DND-41 (cell line): ENCODE measurements around the gene ZNF474.

Experiments used
- ATAC-seq: fragments of 200-7000 bp; cut with Tn5 transposase; 3 replicates; pipeline ENCODE4 v1.9.1; 2021; ENCODE audit warnings: low read depth; ENCODE audit not compliant: insufficient read depth
- DNase-seq: peaks from one replicate; pipeline ENCODE4 v3.0.0-alpha.2; 2020
- H2AFZ ChIP-seq: 2 replicates; pipeline ENCODE4 v1.6.0; 2012; ENCODE audit warnings: low read depth, low read length
- H3K27ac ChIP-seq: 2 replicates; pipeline ENCODE4 v1.5.1; 2012; ENCODE audit warnings: low read length, inconsistent platforms
- H3K27me3 ChIP-seq: fragments of 200-600 bp; sonication (generic); 2 replicates; pipeline ENCODE4 v1.6.0; 2012; ENCODE audit warnings: low read length, mild to moderate bottlenecking, inconsistent platforms; ENCODE audit not compliant: insufficient read depth, poor library complexity
- H3K36me3 ChIP-seq: 2 replicates; pipeline ENCODE4 v1.5.1; 2012; ENCODE audit warnings: low read length, inconsistent platforms; ENCODE audit not compliant: insufficient read depth
- H3K4me1 ChIP-seq: 2 replicates; pipeline ENCODE4 v1.5.1; 2012; ENCODE audit warnings: mild to moderate bottlenecking, low read length; ENCODE audit not compliant: insufficient read depth
- H3K4me2 ChIP-seq: 2 replicates; pipeline ENCODE4 v1.6.0; 2012; ENCODE audit warnings: mild to moderate bottlenecking, moderate library complexity, low read length, inconsistent platforms; ENCODE audit not compliant: insufficient read depth
- H3K4me3 ChIP-seq, 2 experiments: fragments of 200-600 bp in 1 of 2; shearing (Covaris generic) in 1 of 2; 2 replicates each; pipeline ENCODE4 v1.5.1; 2012 to 2016; ENCODE audit warnings: inconsistent platforms in 2 of 2, low read length in 2 of 2, mild to moderate bottlenecking in 2 of 2, low read depth in 1 of 2, moderate library complexity in 1 of 2
- H3K79me2 ChIP-seq: 2 replicates; pipeline ENCODE4 v1.6.0; 2012; ENCODE audit warnings: low read length, inconsistent platforms; ENCODE audit not compliant: insufficient read depth
- H3K9ac ChIP-seq: 2 replicates; pipeline ENCODE4 v1.6.0; 2012; ENCODE audit warnings: low read depth, mild to moderate bottlenecking, inconsistent platforms, low read length, moderate library complexity
- H3K9me3 ChIP-seq: 2 replicates; pipeline ENCODE4 v1.5.1; 2012; ENCODE audit warnings: low read length, moderate library complexity, mild to moderate bottlenecking, inconsistent platforms; ENCODE audit not compliant: insufficient read depth, severe bottlenecking
- H4K20me1 ChIP-seq: 2 replicates; pipeline ENCODE4 v1.6.0; 2012; ENCODE audit warnings: low read length; ENCODE audit not compliant: insufficient read depth
- EZH2 ChIP-seq: IDR thresholded peaks from 3 replicates; pipeline ENCODE4 v1.6.1; 2012; ENCODE audit warnings: borderline replicate concordance, low read depth, mild to moderate bottlenecking, moderate library complexity, low read length, inconsistent platforms; ENCODE audit not compliant: severe bottlenecking
- TF ChIP-seq, protein P1 (sequence below): IDR thresholded peaks from 2 replicates; pipeline ENCODE4 v1.5.1; 2012; ENCODE audit warnings: borderline replicate concordance, low read length, moderate library complexity, mild to moderate bottlenecking; ENCODE audit not compliant: poor library complexity, severe bottlenecking; ENCODE audit errors: extremely low read depth

Gene ZNF474

DNA sequence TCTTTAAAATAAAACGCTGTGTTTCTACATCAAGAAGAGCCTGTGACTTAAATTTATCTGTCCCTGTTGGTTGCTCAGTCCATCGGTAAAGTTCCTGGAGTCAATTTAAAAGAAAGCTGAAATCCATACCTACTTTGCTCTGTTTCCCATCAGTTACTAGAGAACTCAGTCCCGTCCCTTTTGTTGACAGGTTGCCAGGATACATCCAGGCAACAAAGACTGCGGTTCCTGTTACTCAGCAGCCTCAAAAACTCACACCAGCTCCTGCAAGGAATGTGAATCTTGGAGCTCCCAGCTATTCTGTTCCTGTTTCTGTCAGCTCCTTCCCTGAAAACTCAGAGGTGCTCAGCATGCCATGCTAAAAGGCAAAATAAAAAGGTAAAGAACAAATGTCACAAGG is at the start of gene ZNF474:
ZNF474 (plus strand) TSS at position 241 of the 400 bp plus-strand sequence. CDS start 22,445 bp downstream, outside the sequence.
- DNase-seq (no peak), ATAC-seq (no peak)
- no peak within 1 kb of the TSS for H2AFZ ChIP-seq
- H4K20me1 ChIP-seq, result no peaks in the 10 kb centered on the region
- H3K79me2 ChIP-seq, result no peaks in the 10 kb centered on the region
- H3K4me2 ChIP-seq, result no peak within 1 kb of the TSS
- no peak for TF ChIP-seq EZH2
- TF ChIP-seq, protein P1, sequence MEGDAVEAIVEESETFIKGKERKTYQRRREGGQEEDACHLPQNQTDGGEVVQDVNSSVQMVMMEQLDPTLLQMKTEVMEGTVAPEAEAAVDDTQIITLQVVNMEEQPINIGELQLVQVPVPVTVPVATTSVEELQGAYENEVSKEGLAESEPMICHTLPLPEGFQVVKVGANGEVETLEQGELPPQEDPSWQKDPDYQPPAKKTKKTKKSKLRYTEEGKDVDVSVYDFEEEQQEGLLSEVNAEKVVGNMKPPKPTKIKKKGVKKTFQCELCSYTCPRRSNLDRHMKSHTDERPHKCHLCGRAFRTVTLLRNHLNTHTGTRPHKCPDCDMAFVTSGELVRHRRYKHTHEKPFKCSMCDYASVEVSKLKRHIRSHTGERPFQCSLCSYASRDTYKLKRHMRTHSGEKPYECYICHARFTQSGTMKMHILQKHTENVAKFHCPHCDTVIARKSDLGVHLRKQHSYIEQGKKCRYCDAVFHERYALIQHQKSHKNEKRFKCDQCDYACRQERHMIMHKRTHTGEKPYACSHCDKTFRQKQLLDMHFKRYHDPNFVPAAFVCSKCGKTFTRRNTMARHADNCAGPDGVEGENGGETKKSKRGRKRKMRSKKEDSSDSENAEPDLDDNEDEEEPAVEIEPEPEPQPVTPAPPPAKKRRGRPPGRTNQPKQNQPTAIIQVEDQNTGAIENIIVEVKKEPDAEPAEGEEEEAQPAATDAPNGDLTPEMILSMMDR, result no peak
- H3K27ac ChIP-seq, result no peak within 1 kb of the TSS
- H3K4me3 ChIP-seq, result no peak within 1 kb of the TSS
- H3K9ac ChIP-seq, result no peak within 1 kb of the TSS
- H3K4me1 ChIP-seq, result no peaks in the 10 kb centered on the region
- H3K36me3 ChIP-seq, result no peaks in the 10 kb centered on the region
- no peaks in the 10 kb centered on the region for H3K9me3 ChIP-seq
- no peaks in the 10 kb centered on the region for H3K27me3 ChIP-seq

DNA sequence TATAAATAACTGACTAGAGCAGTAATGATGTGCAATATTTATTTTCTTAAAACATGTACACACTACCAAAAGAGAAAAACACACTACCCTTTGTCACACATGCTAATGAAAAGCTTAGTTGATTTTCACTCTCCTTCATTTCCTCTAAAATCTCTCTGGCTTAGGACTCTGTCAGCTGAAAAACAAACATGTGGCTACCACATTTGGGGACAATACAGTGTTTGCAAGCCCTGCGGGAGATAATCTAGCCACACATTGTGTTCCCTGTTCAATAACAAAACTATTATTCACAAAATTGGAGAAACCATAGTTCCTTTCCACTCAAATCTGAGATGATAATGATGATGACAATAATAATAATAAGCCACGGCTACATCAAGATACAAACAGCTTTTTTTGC is 47.8 kb upstream of the ZNF474 start:
- no peaks in the 10 kb centered on the region for H3K79me2 ChIP-seq
- H3K4me1 ChIP-seq, result no peaks in the 10 kb centered on the region
- no peak overlapping the region for H3K27ac ChIP-seq
- TF ChIP-seq, protein P1, result no peak
- TF ChIP-seq EZH2, result no peak
- H3K4me3 ChIP-seq, result no peak overlapping the region
- H4K20me1 ChIP-seq, result no peaks in the 10 kb centered on the region
- no peak for ATAC-seq
- H3K4me2 ChIP-seq, result no peak overlapping the region
- no peak for DNase-seq
- H2AFZ ChIP-seq, result no peak overlapping the region
- peaks cover 9% of the 10 kb centered on the region for H3K9me3 ChIP-seq
- no peaks in the 10 kb centered on the region for H3K27me3 ChIP-seq
- peaks cover 7% of the 10 kb centered on the region; the same call in 1 of the 2 replicates for H3K36me3 ChIP-seq
- no peak overlapping the region for H3K9ac ChIP-seq

DNA sequence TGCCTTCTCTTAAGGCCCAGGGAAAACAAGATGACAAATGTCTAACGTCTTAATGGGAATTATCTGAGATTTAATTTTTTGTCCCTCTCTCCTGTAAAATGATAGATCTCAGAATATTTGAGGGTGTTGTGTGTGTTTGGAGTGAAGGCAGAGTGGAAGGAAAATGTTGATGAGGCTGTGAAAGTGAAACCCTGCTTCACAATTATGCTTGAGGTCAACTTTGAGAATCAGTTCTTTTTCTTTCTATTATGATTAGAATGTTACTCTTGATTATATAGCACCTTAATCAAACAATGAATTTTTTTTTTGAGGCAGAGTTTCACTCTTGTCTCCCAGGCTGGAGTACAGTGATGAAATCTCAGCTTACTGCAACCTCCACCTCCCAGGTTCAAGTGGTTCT is 45.8 kb upstream of the ZNF474 start:
- ATAC-seq (no peak), DNase-seq (no peak)
- Histone ChIP-seq H3K27ac (no peak overlapping the region), H3K9ac (no peak overlapping the region), H3K4me2 (no peak overlapping the region), H3K27me3 (no peaks in the 10 kb centered on the region), H3K9me3 (no peaks in the 10 kb centered on the region), H4K20me1 (no peaks in the 10 kb centered on the region), H3K79me2 (no peaks in the 10 kb centered on the region), H3K4me1 (no peaks in the 10 kb centered on the region), H2AFZ (no peak overlapping the region), H3K36me3 (no peaks in the 10 kb centered on the region), H3K4me3 (no peak overlapping the region)
- TF ChIP-seq EZH2, result no peak
- TF ChIP-seq, protein P1, result no peak

DNA sequence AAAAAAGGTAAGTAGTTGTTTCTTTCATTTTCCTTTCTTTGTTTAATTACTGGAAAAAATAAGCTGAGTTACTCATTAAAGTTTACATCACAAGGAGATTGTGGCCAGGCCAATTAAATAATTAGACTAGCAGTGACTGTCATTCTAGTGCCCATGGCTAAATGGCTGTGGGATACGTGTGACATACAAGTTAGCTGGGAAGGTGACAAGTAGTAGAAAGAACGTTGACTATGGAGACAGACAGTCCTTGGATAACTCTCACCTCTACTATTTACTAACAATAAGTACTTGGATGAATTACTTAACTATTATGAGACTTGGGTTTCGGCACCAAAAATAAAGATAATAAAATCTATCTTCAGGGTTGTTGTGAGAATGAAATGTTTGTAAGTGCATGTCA is 44.3 kb upstream of the ZNF474 start:
- DNase-seq (no peak), ATAC-seq (no peak)
- H4K20me1 ChIP-seq, result no peaks in the 10 kb centered on the region
- H2AFZ ChIP-seq, result no peak overlapping the region
- no peak overlapping the region for H3K27ac ChIP-seq
- no peaks in the 10 kb centered on the region for H3K9me3 ChIP-seq
- TF ChIP-seq, protein P1, result no peak
- no peak for TF ChIP-seq EZH2
- no peak overlapping the region for H3K4me3 ChIP-seq
- H3K4me2 ChIP-seq, result no peak overlapping the region
- no peak overlapping the region for H3K9ac ChIP-seq
- H3K4me1 ChIP-seq, result peaks cover 10% of the 10 kb centered on the region
- H3K79me2 ChIP-seq, result no peaks in the 10 kb centered on the region
- no peaks in the 10 kb centered on the region for H3K27me3 ChIP-seq
- H3K36me3 ChIP-seq, result no peaks in the 10 kb centered on the region
